Activated CD4-positive, alpha-beta T cell treated with anti-CD3 and anti-CD28 coated beads, Interleukin-2, Interleukin-6, amounts not matched to agents 100 ng/mL and 50 ng/mL, durations not matched to agents 16 hours and 8 hours (primary cell): ENCODE measurements around the gene DPH3.

Experiments
- DNase-seq: peaks from one replicate; pipeline ENCODE4 v3.0.0-alpha.2; 2020

The DPH3 gene

DNA sequence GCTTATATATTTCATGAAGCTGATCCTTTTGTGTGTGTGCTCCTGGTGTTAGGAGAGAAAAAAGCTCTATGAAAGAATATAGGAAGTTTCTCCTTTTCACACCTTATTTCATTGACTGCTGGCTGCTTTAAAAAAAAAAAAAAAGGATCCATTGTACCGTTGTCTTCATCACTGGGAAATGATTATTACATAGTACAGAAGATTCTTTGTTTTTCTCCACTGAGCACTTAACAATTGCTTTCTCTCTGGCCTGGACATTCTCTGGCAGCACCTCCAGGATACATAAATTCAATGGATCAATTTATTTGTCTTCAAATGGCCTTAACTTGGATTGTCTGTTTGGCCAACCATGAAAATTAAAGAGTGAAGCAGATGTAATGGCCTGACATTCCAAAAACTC, 37.2 kb downstream of the DPH3 start:
- DNase-seq: no peak

GRCh38 chr3:16224325-16224724, 40.4 kb downstream of the DPH3 start:
- DNase-seq: no peak

DNA sequence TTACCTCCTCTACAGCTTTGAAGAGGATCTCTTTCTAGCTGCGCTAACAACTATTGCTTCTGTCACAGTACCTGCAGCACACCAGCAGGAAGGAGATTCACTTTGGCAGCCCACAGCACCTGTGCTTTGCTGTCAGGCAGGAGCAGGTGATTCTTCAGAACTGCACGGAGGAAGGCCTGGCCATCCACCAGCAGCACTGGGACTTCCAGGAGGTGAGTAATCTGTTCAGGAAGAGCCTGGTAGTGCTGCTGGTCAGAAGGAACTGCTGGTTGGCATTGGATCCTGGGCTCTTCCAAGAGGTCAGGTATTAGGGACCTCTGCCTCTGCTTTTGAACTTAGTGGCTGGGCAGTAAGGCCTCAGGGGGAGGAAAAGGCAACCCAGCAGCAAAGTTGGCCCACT, 42.2 kb downstream of the DPH3 start:
- no peak for DNase-seq

GRCh38 chr3:16221990-16222389, 42.8 kb downstream of the DPH3 start:
- DNase-seq: no peak

DNA sequence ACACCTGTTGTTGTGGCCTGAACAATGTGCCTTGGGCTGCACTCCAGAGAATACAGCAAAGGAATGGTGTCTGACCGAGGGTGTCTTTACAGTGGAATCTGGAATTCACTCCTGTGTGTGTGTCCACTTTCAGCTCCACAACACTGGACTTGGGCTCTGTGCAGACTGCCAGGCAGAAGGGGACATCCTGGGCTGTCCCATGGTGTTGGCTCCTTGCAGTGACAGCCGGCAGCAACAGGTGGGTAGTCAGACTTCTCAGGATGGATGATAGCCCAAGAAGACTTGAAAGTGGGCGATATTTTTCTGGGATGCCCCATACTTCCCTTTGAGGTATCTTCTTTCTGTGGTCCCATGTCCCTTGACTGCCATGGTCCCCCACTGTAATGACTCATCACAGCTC, 45.0 kb downstream of the DPH3 start:
- no peak for DNase-seq

- DNase-seq: no peak
Measured at GRCh38 chr3:16216373-16216935, 48.3 kb downstream of the DPH3 start.

DNA sequence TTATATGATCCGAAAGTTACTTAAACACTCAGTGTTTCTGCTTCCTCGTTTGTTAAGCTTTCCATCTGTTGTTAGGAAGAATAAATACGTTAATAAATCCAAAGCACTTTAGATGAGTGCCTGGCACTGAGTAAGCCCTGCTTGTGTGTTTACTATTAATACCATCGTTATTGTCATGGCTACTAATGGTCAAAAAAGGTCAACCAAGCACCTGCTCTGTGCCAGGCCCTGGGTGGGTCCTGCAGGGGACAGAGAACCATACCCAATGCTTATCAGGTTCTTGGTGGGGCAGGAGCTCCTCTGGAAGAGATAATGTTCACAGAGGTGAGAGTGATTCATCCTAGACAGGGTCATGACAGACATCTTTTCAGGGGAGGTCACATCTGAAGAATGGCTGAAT, 50.4 kb downstream of the DPH3 start:
- DNase-seq: no peak

GRCh38 chr3:16211176-16211904, 53.4 kb downstream of the DPH3 start:
- DNase-seq: no peak
